HCT116 (cell line): ENCODE results near the gene PRKD2.

Source experiments
- EGR1 ChIP-seq: IDR thresholded peaks from 2 replicates; pipeline ENCODE4 v1.6.1; 2012; ENCODE audit warnings: low read depth
- EZH2 ChIP-seq: fragments of 200-600 bp; sonication (generic); IDR thresholded peaks from 2 replicates; pipeline ENCODE4 v1.6.1; 2017; ENCODE audit warnings: antibody characterized with exemption, mixed run types
- EZH2phosphoT487 ChIP-seq: fragments of 200-600 bp; IDR thresholded peaks from 2 replicates; pipeline ENCODE4 v1.6.1; 2018; ENCODE audit warnings: antibody characterized with exemption, borderline replicate concordance
- POLR2A ChIP-seq: IDR thresholded peaks from 2 replicates; pipeline ENCODE4 v1.7.0; 2011; ENCODE audit warnings: borderline replicate concordance; ENCODE audit not compliant: insufficient read depth, insufficient read length; ENCODE audit errors: extremely low read depth
- RAD21 ChIP-seq: IDR thresholded peaks from 2 replicates; pipeline ENCODE4 v1.6.1; 2012; ENCODE audit warnings: low read depth, mild to moderate bottlenecking
- SIN3A ChIP-seq: IDR thresholded peaks from 2 replicates; pipeline ENCODE4 v1.6.1; 2012; ENCODE audit warnings: low read depth
- SP1 ChIP-seq: IDR thresholded peaks from 2 replicates; pipeline ENCODE4 v1.6.1; 2012; ENCODE audit warnings: low read depth
- SRF ChIP-seq: IDR thresholded peaks from 2 replicates; pipeline ENCODE4 v1.6.1; 2012; ENCODE audit warnings: low read depth
- ZNF274 ChIP-seq: fragments of 200-500 bp; sonication (Bioruptor generic); IDR thresholded peaks from 2 replicates; pipeline ENCODE4 v1.6.1; 2014; ENCODE audit warnings: mild to moderate bottlenecking, low read depth, low read length, inconsistent platforms
- TF ChIP-seq, protein P1 (sequence below), 3 experiments: fragments of 200-600 bp in 1 of 3; sonication (generic) in 1 of 3; IDR thresholded peaks in 2 of 3; conservative IDR thresholded peaks in 1 of 3; 2 replicates each; pipeline ENCODE4 v1.5.1; 2012 to 2017; ENCODE audit warnings: low read depth in 2 of 3, low read length in 2 of 3, antibody characterized with exemption in 1 of 3, borderline replicate concordance in 1 of 3, control low read depth in 1 of 3, mild to moderate bottlenecking in 1 of 3, mixed read lengths in 1 of 3, mixed run types in 1 of 3, moderate library complexity in 1 of 3; ENCODE audit not compliant: insufficient read depth in 1 of 3
- TF ChIP-seq, protein P2 (sequence below): IDR thresholded peaks from 2 replicates; pipeline ENCODE4 v1.6.1; 2012
- TF ChIP-seq, protein P3 (sequence below): IDR thresholded peaks from 2 replicates; pipeline ENCODE4 v1.6.1; 2012
- TF ChIP-seq, protein P4 (sequence below): IDR thresholded peaks from 2 replicates; pipeline ENCODE4 v1.6.1; 2011; ENCODE audit warnings: mild to moderate bottlenecking, low read length, moderate library complexity; ENCODE audit not compliant: insufficient replicate concordance; ENCODE audit errors: extremely low read depth

DNA sequence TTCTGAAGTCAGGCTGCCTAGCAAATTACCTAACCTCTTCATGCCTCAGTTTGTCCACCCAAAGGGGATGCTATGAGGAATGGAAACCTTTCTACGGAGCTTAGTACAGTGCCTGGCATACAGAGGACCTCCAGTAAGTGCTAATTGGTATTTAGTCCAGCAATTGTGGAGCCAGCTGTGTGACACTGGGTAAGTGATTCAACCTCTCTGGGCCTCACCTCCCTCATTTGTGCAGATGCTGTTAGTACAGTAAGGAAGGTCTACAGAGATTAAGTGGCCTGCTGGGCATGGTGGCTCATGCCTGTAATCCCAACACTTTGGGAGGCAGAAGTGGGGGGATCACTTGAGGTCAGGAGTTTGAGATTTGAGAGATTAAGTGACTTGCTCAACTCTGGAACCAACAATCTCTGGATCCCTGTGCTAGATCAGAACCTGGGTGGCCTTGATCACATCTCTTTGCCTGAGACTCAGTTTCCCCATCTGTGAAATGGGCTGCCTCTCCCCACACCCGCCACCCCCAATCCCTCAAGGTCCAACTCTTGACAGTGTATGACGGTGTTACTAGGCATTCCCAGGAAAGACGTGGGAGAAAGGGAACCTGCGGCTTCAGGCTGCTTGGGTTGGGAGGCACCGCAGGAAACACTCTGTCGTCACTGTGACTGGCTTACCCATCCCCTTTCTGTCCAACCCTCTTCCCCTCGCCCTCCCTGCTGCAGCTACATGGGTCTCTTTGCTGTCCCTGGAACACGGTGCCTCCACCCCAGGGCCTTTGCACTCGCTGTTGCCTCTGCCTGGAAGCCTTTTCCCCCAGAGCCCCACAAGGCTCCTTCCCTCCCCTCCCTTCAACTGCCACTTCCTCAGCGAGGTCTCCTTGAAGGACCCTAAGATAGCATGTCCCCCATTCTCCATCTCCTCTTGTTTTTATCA lies 18.3 kb downstream of the PRKD2 start:
- TF ChIP-seq, protein P1, sequence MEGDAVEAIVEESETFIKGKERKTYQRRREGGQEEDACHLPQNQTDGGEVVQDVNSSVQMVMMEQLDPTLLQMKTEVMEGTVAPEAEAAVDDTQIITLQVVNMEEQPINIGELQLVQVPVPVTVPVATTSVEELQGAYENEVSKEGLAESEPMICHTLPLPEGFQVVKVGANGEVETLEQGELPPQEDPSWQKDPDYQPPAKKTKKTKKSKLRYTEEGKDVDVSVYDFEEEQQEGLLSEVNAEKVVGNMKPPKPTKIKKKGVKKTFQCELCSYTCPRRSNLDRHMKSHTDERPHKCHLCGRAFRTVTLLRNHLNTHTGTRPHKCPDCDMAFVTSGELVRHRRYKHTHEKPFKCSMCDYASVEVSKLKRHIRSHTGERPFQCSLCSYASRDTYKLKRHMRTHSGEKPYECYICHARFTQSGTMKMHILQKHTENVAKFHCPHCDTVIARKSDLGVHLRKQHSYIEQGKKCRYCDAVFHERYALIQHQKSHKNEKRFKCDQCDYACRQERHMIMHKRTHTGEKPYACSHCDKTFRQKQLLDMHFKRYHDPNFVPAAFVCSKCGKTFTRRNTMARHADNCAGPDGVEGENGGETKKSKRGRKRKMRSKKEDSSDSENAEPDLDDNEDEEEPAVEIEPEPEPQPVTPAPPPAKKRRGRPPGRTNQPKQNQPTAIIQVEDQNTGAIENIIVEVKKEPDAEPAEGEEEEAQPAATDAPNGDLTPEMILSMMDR (IDR thresholded peaks at IDR 0.05 in 2 of 3, conservative IDR thresholded peaks at IDR 0.05 in 1 of 3; ENCODE audit: borderline replicate concordance in 1 of 3, insufficient read depth in 1 of 3, low read depth in 2 of 3, low read length in 2 of 3): no peak
- no peak for TF ChIP-seq EZH2phosphoT487
- TF ChIP-seq, protein P2, sequence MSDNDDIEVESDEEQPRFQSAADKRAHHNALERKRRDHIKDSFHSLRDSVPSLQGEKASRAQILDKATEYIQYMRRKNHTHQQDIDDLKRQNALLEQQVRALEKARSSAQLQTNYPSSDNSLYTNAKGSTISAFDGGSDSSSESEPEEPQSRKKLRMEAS: no peak
- TF ChIP-seq EZH2: no peak
- no peak for TF ChIP-seq SIN3A
- TF ChIP-seq POLR2A: no peak
- no peak for TF ChIP-seq RAD21
- TF ChIP-seq, protein P3, sequence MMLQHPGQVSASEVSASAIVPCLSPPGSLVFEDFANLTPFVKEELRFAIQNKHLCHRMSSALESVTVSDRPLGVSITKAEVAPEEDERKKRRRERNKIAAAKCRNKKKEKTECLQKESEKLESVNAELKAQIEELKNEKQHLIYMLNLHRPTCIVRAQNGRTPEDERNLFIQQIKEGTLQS: no peak
- no peak for TF ChIP-seq SP1
- TF ChIP-seq, protein P4, sequence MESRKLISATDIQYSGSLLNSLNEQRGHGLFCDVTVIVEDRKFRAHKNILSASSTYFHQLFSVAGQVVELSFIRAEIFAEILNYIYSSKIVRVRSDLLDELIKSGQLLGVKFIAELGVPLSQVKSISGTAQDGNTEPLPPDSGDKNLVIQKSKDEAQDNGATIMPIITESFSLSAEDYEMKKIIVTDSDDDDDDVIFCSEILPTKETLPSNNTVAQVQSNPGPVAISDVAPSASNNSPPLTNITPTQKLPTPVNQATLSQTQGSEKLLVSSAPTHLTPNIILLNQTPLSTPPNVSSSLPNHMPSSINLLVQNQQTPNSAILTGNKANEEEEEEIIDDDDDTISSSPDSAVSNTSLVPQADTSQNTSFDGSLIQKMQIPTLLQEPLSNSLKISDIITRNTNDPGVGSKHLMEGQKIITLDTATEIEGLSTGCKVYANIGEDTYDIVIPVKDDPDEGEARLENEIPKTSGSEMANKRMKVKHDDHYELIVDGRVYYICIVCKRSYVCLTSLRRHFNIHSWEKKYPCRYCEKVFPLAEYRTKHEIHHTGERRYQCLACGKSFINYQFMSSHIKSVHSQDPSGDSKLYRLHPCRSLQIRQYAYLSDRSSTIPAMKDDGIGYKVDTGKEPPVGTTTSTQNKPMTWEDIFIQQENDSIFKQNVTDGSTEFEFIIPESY: no peak
- TF ChIP-seq SRF: no peak
- TF ChIP-seq ZNF274: no peak
- no peak for TF ChIP-seq EGR1
